ENCODE data around the gene ABL2.

Gene ABL2

GRCh38 chr1:179095924-179096323 is 133.6 kb downstream of the ABL2 start:
- DNase-seq (ENCODE audit: low read depth) = no peak
- TF ChIP-seq, protein P1, sequence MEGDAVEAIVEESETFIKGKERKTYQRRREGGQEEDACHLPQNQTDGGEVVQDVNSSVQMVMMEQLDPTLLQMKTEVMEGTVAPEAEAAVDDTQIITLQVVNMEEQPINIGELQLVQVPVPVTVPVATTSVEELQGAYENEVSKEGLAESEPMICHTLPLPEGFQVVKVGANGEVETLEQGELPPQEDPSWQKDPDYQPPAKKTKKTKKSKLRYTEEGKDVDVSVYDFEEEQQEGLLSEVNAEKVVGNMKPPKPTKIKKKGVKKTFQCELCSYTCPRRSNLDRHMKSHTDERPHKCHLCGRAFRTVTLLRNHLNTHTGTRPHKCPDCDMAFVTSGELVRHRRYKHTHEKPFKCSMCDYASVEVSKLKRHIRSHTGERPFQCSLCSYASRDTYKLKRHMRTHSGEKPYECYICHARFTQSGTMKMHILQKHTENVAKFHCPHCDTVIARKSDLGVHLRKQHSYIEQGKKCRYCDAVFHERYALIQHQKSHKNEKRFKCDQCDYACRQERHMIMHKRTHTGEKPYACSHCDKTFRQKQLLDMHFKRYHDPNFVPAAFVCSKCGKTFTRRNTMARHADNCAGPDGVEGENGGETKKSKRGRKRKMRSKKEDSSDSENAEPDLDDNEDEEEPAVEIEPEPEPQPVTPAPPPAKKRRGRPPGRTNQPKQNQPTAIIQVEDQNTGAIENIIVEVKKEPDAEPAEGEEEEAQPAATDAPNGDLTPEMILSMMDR (IDR thresholded peaks at IDR 0.05; ENCODE audit: low read length, missing control alignments) = no peak
- no peak overlapping the region for H3K4me3 ChIP-seq (replicated peaks; ENCODE audit: low read depth, low read length)

DNA sequence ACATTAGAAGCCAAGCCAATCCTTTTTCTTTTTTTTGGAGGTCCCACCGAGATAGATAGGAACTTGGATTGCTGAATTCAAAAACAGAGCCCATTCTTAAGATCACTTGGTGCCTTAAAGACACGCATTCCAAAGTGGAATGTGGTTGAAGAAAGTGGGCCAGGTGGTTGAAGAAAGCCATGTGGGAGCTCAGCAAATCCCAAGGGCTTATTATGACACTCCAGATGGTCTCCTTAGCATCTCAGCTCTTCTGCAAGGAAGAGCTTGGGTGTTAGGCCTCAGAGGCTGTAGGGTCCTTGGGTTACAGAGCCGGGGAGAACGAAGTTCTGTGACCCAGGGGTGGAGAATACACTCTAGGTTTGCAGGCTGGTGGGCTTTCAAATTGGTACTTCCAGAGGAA is 134.1 kb downstream of the ABL2 start:
- H3K4me3 ChIP-seq (replicated peaks; ENCODE audit: low read depth, low read length) = no peak overlapping the region
- DNase-seq (ENCODE audit: low read depth) = no peak
- TF ChIP-seq, protein P1 (IDR thresholded peaks at IDR 0.05; ENCODE audit: low read length, missing control alignments) = no peak

- H3K4me3 ChIP-seq (replicated peaks; ENCODE audit: low read depth, low read length) = no peak overlapping the region
- TF ChIP-seq, protein P1 (IDR thresholded peaks at IDR 0.05; ENCODE audit: low read length, missing control alignments) = no peak
- no peak for DNase-seq (ENCODE audit: low read depth)
Measured at GRCh38 chr1:179094818-179095217, 134.7 kb downstream of the ABL2 start.

DNA sequence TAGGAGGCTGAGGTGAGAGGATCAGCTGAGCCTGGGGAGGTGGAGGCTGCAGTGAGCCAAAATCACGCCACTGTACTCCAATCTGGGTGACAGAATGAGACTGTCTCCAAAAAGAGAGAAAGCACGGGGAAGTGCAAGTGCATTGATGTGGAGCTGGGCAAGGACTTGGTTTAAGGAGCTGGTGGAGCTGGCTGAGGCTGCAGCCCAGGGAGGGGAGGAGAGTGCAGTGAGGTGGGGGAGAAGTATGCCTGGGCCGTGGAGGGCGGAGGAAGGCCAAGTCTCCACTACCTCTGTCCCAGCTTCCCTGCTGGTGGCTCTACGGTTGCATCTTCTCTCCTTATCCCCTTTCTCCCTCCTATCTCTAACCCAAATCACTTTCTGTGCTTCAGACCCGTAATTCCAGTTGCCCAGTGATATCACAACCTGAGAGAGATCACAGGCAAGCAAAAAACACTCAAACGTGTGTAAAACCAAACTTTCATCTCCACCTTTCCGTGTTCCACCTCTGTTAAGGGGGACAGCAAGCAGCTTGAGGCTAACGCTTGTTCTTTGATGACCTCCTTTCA is 136.5 kb downstream of the ABL2 start:
- no peak for DNase-seq (ENCODE audit: low read depth)
- TF ChIP-seq, protein P1 (IDR thresholded peaks at IDR 0.05; ENCODE audit: low read length, missing control alignments) = no peak
- no peak overlapping the region for H3K4me3 ChIP-seq (replicated peaks; ENCODE audit: low read depth, low read length)

GRCh38 chr1:179091691-179092165 is 137.7 kb downstream of the ABL2 start:
- peak; percentile 75 for DNase-seq (ENCODE audit: low read depth)
- TF ChIP-seq, protein P1 (IDR thresholded peaks at IDR 0.05; ENCODE audit: low read length, missing control alignments) = no peak
- no peak overlapping the region for H3K4me3 ChIP-seq (replicated peaks; ENCODE audit: low read depth, low read length)

GRCh38 chr1:179090923-179091322 is 138.6 kb downstream of the ABL2 start:
- DNase-seq (ENCODE audit: low read depth) = no peak
- H3K4me3 ChIP-seq (replicated peaks; ENCODE audit: low read depth, low read length) = no peak overlapping the region
- TF ChIP-seq, protein P1 (IDR thresholded peaks at IDR 0.05; ENCODE audit: low read length, missing control alignments) = no peak

DNA sequence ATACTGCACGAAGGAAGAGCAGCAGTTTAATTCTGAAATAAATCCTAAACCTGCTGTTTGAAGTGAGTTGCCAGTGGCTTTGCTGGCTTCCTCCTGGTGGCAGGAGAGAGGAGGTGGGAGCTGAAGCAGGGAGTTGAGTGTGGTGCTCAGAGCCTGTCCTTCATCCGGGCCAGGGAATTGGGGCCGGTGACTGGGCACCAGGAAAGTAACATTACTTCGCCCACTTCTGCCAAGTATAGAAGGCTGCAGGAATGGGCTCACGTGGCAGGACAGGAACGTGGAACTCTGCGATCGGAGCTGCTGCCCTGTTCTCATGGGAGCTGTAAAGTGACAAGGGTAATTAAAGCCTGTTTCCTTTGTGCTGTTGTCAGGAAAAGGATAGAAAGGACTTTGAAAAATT is 139.0 kb downstream of the ABL2 start:
- H3K4me3 ChIP-seq (replicated peaks; ENCODE audit: low read depth, low read length) = no peak overlapping the region
- no peak for DNase-seq (ENCODE audit: low read depth)
- TF ChIP-seq, protein P1 (IDR thresholded peaks at IDR 0.05; ENCODE audit: low read length, missing control alignments) = no peak

Data from fibroblast of pulmonary artery (primary cell).